ENCODE results near the gene LIG1.
A peak's percentile ranks its signal among the peaks of the same experiment; 100 is the strongest.

LIG1 gene

DNA sequence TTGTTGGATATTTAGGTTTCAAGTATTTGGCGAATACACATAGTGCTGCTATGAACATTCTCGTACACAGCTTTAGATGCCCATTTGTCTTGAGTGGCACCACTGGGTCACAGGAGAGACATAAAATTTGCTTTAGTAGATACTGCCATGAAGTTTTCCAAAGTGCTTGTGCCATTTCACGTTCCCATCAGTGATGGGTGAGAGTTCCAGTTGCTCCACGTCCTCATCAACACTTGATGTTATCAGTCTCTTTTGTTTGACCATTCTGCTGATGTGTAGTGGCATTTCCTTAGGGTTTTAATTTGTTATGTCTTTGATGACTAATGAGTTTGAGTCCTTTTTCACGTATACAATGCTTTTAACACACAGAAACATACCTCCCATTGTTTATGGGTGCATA is 11.4 kb upstream of the LIG1 start:
- no peak for DNase-seq (ENCODE audit: low read depth)

DNA sequence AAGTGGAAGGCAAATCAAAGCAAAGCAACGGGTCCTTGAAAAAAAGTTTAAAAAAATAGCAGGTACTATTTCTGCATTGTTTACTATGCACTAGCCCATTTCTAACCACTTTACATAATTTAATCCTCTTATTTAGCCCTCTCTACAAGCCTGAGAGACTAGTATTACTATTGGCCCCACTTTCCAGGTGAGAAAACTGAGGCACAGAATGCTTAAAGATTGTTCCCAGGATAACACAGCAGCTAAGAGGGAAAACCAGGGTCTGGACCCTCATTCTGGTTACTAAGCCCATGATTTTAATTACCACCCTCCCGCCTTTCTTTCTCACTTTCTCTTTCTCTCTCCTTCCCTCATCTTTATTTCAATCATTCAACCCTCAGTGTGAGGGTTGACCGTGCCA is 6.1 kb upstream of the LIG1 start:
- DNase-seq (ENCODE audit: low read depth): no peak

DNA sequence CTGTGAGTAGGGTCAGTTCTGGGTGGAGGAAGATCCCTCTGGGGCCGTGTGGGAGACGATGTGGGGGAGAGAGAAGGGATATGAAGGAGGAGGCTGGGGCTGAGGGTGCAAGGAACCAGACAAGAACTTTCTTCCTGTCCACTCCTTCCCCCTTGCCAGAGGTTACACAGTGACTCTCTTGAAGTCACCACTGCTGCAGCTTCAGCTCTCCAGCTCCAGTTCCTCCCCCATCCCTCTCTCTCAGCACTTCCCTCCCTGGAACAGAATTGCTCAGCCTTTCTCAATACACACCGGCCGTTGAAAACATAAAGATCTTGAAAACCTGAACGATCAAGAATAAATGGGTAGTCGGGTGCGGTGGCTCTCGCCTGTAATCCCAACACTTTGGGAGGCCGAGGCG is 5.4 kb upstream of the LIG1 start:
- DNase-seq (ENCODE audit: low read depth): no peak

DNA sequence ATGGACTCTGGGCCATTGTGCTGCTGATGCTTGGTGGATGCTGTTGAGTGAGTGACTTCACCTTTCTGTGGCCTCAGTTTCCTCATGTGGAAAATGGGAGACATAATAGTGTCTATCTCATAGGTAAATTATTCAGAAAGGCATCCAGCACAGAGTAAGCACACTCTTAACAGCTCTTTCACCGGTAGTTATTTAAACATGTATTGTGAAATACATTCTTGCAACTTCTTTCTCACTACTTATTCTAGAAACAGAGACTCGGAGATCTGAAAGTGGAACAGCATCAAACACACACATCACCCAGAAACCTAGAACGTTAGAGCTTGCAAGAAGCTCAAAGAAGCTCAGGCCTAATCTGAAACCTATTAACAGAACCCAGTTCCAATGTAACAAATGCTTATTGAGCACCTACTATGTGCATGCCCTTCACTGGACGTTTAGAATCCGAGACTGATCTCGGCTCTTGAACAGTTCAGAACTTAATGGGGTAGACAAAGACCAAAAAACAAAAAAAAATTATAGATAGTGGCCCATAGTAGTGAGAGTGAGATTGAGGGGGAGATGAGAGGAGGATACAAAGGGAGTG is 4.4 kb upstream of the LIG1 start:
- no peak for DNase-seq (ENCODE audit: low read depth)

GRCh38 chr19:48171710-48172109 is 1.6 kb upstream of the LIG1 start:
- no peak for DNase-seq (ENCODE audit: low read depth)

DNA sequence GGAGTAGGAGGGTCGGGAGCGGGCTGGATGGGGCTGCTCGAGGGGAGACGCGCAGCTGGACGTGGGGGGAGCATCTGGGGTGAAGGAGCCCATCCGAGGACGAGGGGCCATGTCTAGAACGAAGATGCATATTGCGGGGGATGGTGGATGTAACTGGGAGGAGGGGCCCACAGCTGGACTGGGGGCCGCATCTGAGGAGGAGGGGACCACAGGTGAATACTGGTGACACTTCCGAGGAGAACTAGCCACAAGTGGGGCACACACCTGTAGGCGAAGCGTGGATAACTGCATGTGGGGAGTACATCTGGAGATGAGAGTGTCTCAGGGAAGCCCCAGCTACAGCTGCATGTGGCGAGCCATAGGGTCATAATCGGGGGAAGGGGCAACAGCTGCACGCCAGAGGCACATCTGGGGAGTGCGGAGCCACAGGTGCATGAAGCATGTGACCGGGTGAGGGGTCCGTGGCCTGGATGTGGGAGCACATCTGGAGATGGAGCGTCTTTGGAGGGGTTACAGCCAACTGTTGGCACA is 738 bp upstream of the LIG1 start:
- DNase-seq (ENCODE audit: low read depth): no peak

DNA sequence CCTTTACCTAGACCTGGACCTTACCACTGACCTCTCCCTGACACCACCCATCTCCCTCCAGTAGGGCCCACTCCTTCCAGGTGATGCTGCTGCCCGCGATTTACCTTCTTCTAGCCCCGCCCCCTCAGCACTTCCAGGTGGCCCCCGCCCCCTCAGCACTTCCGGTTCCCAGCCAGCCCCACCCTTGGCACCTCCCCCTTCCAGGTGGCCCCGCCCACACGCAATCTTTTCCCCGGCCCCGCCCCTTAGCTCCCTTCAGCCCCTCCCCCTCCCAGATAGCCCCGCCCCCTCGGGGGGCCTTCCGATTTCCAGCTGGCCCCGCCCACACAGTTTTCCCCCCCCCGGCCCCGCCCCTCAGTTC is 586 bp downstream of the LIG1 start:
- DNase-seq (ENCODE audit: low read depth): peak; percentile 48

- DNase-seq (ENCODE audit: low read depth): no peak
Observed at GRCh38 chr19:48168689-48169088, 1.5 kb downstream of the LIG1 start.

DNA sequence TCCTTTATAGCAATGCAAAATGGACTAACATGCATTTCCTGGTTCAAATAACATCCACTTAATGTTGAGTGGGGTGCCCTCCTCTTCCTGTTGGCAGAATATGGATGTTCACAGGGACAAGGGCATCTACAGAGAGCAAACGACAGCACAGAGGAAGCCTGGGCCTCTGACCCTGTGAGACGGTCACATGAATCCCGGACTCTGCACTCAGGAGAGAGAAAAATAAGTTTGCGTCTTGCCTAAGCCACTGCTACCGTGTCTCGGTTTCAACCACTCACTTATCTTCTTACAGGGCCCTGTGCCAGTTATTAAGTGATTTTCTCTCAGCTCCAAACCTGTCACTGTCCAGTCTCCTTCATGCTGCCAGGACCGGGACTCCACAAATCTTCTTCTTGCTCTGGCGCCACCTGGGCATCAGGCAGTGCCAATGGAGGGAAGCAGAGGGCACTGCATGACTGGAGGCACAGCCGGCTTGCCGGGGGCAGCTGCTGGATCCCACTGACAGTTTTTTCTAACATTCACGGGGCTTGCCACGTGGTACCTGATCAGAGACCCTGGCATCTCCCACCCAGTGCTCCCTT is 11.8 kb downstream of the LIG1 start:
- DNase-seq (ENCODE audit: low read depth): no peak

DNA sequence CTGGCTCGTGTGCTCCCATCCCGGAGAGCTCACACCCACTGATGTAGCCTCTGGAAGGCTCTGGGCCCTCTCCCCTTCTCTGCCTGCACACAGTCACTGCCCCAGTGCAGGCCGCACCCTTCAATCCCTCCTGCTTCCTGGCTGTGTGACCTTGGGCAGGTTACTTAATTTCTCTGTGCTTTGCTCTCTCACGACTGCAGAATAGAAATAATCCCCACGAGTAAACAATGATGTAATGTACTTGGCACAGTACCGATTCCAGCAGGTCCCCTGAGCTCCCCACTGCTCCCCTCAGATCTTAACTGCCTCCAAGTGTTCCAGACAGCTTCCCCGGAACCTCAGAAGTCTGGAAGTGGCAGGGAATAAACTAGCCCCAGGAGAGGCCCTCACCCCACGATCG is 16.1 kb downstream of the LIG1 start:
- DNase-seq (ENCODE audit: low read depth): no peak

GRCh38 chr19:48152551-48152950 is 17.6 kb downstream of the LIG1 start:
- DNase-seq (ENCODE audit: low read depth): peak; percentile 50

DNA sequence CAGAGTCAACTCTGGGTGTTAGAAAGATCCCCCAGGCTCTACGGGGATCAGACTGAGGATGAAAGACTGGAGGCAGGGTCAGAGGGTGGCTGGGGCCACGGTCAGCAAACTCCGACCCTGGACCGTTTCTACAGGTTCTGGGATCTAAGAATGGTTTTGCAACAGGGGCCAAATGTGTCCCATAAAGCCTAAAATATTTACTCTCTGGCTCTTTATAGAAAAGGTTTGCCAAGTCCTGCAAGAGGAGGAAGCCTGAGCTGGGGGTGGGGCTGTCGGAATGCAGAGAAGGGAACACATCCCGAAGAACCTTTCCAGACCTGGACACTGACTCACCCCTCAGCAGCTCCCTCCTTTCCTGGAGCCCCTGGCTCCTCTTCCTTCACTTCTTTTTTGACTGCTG is 20.7 kb downstream of the LIG1 start:
- peak; percentile 27 for DNase-seq (ENCODE audit: low read depth)

GRCh38 chr19:48148576-48148975 is 21.6 kb downstream of the LIG1 start:
- DNase-seq (ENCODE audit: low read depth): no peak

- no peak for DNase-seq (ENCODE audit: low read depth)
Observed at GRCh38 chr19:48147597-48148175, 22.5 kb downstream of the LIG1 start.

DNA sequence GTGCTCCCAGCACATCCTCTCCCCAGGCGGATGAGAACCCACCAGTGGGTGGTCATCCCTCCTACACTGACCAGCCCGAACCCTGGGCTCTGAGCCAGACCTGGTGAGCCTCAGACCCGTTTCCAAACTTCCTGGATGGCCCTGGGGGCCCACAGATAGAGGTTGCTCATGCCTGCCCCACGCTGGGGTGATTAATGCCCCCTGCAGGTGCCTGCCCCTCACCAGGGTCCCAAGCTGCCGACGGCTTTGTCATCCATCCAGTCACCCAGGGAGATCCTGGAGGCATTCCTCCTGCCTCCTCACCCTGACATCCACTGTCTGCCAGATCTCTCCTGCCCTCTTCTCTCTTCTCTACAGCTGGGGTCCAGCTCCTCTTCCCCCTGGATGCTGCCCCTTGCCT is 31.1 kb downstream of the LIG1 start:
- DNase-seq (ENCODE audit: low read depth): no peak

DNA sequence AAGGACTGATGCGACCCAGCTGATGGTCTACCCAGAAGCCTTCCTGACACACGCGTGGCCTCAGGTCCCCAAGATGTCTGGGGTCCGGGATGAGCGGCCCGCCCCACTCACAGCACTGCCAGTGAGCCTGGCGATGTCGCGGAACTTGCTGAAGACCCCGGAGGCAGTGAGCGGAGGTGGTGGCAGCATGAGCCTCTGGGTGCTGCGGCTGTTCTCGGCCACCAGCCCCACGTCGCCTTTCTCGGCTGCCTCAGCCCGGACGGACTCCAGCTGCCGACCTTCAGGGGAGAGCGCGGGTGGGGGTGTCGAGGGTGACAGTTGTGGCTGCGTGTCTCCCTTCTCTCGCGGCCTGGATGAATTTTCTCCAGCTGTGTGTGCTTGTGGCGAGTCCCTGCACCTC is 32.7 kb downstream of the LIG1 start:
- no peak for DNase-seq (ENCODE audit: low read depth)

- no peak for DNase-seq (ENCODE audit: low read depth)
Observed at GRCh38 chr19:48136547-48136946, 33.6 kb downstream of the LIG1 start.

DNA sequence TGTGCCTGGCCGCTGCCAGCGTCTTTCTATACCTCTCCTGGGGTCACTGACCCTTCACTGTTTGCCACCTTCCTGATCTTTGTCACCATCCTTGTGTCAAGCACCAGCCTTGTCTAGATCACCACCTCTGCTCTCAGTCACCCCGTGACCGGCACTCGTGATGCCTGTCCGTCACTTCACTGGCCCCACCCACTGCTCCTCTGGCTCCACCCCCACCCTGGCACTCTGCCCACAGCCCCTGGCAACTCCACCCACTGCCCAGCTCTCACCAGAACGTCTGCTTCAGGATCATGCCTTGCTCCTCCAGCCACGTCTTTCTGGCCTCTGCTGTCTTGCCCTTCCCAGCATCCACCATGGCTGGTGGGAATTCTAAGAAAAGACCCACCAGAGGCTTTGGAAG is 34.7 kb downstream of the LIG1 start:
- no peak for DNase-seq (ENCODE audit: low read depth)

GRCh38 chr19:48133094-48133493 is 37.0 kb downstream of the LIG1 start:
- DNase-seq (ENCODE audit: low read depth): no peak

- no peak for DNase-seq (ENCODE audit: low read depth)
Observed at GRCh38 chr19:48127561-48127960, 42.6 kb downstream of the LIG1 start.

- no peak for DNase-seq (ENCODE audit: low read depth)
Observed at GRCh38 chr19:48123907-48124651, 46.1 kb downstream of the LIG1 start.

DNA sequence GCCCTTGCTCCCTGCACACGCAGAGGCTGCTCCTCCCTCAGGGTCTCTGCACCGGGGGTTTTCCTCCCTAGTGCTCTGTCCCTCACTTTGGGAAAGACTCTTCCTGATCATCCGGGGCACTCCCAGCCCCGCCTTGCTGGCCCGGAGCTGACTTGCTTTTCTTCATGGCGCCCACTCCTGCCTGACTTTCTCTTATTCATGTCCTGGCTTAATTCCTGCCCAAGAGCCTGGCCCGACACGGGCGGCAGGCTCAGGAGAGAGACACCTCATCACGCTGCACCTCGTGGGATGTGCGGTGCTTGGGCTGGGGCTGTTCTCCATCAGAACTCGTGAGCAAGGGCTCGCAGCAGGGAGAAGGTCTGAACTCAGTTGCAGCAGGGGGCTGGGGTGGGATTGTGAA is 47.7 kb downstream of the LIG1 start:
- DNase-seq (ENCODE audit: low read depth): no peak

DNA sequence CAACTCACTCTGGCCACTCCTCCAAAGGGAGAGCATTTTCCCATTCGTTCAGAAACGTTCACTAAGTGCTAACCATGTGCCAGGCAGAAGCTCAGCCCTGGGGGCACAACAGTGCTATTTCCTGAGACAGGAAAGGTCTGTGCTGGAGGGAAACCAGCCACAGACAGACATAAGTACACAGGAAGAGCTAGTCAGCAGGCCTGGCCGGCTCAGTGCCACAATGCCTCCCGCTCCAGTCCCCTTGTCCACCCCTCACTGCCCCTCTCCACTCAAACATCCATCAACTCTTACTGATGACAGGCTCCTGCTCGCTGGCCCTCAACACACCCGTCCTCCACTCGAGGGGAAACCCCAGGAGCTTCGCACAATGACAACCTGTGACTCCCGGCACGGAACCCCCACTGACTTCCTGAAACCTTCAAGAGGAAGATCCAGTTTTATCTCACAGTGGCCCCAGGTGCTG is 48.2 kb downstream of the LIG1 start:
- DNase-seq (ENCODE audit: low read depth): no peak

Data from amniotic epithelial cell (primary cell).